Measurements from ENCODE around the gene THAP2. TPM values are rescaled to one million over a fixed set of nuclear protein-coding genes. Genes with fewer than 3 reads are reported as not detected.

Gene THAP2
- total and polyA plus RNA-seq, 10 donors: 3.1 to 8.8 (median 5.1) TPM

GRCh38 chr12:71642264-71642663 lies 21.8 kb upstream of the THAP2 start:
- DNase-seq: no peak
- Histone ChIP-seq H3K27ac (no peak overlapping the region), H3K9me3 (no peaks in the 10 kb centered on the region), H3K4me3 (no peak overlapping the region), H3K4me1 (peaks cover 0 to 42% (median 4%) of the 10 kb centered on the region in 6 donors), H3K36me3 (peaks cover 0 to 100% (median 75%) of the 10 kb centered on the region in 6 donors), H3K27me3 (replicated peaks in 1 of 7) (no peaks in the 10 kb centered on the region)
- WGBS, 5 donors: 85 to 92% (median 88%) methylated on average over 2 of the region's 2 CpGs
- intact Hi-C loops (cut with DNase I; ENCODE audit: low total_unique reads): no loop called here
- TF ChIP-seq POLR2AphosphoS5 (IDR thresholded peaks at IDR 0.05) (no peak), POLR2A (IDR thresholded peaks at IDR 0.05) (no peak), CTCF (IDR thresholded peaks at IDR 0.05 in 8 of 11, conservative IDR thresholded peaks at IDR 0.05 in 3 of 11) (no peak)

GRCh38 chr12:71645268-71645667 lies 18.8 kb upstream of the THAP2 start:
- H3K27me3 ChIP-seq (replicated peaks in 1 of 7): no peaks in the 10 kb centered on the region
- DNase-seq: no peak
- H3K27ac ChIP-seq: peak overlapping the region in 4 of 8 donors; percentile 20 to 65 (median 55)
- 42 to 68% (median 56%) methylated on average over 3 of the region's 3 CpGs for WGBS, 5 donors
- TF ChIP-seq POLR2AphosphoS5 (IDR thresholded peaks at IDR 0.05) (no peak), POLR2A (IDR thresholded peaks at IDR 0.05) (no peak), CTCF (IDR thresholded peaks at IDR 0.05 in 8 of 11, conservative IDR thresholded peaks at IDR 0.05 in 3 of 11) (no peak)
- H3K4me1 ChIP-seq: peaks cover 0 to 57% (median 18%) of the 10 kb centered on the region in 6 donors
- intact Hi-C loops (cut with DNase I; ENCODE audit: low total_unique reads): no loop called here
- H3K36me3 ChIP-seq: peaks cover 0 to 98% (median 64%) of the 10 kb centered on the region in 6 donors
- no peak overlapping the region for H3K4me3 ChIP-seq
- H3K9me3 ChIP-seq: no peaks in the 10 kb centered on the region

- no peak for DNase-seq
- Histone ChIP-seq H3K4me1 (peaks cover 0 to 69% (median 29%) of the 10 kb centered on the region in 6 donors), H3K27me3 (replicated peaks in 1 of 7) (no peaks in the 10 kb centered on the region), H3K27ac (peak overlapping the region in 2 of 8 donors; percentile 61 to 65), H3K4me3 (no peak overlapping the region), H3K36me3 (peaks cover 0 to 96% (median 54%) of the 10 kb centered on the region in 6 donors), H3K9me3 (no peaks in the 10 kb centered on the region)
- 95 to 99% (median 97%) methylated on average over 3 of the region's 3 CpGs for WGBS, 5 donors
- TF ChIP-seq POLR2AphosphoS5 (IDR thresholded peaks at IDR 0.05): no peak
- no peak for TF ChIP-seq POLR2A (IDR thresholded peaks at IDR 0.05)
- TF ChIP-seq CTCF (IDR thresholded peaks at IDR 0.05 in 8 of 11, conservative IDR thresholded peaks at IDR 0.05 in 3 of 11): no peak
- intact Hi-C loops (cut with DNase I; ENCODE audit: low total_unique reads): no loop called here
Observed at GRCh38 chr12:71646512-71646911, 17.6 kb upstream of the THAP2 start.

- intact Hi-C loops (cut with DNase I; ENCODE audit: low total_unique reads): no loop called here
- Histone ChIP-seq H3K4me1 (peaks cover 0 to 85% (median 35%) of the 10 kb centered on the region in 6 donors), H3K4me3 (no peak overlapping the region), H3K36me3 (peaks cover 0 to 96% (median 45%) of the 10 kb centered on the region in 6 donors), H3K27ac (no peak overlapping the region), H3K9me3 (peaks cover 0 to 9% (median 3%) of the 10 kb centered on the region in 8 donors), H3K27me3 (replicated peaks in 1 of 7) (no peaks in the 10 kb centered on the region)
- TF ChIP-seq POLR2AphosphoS5 (IDR thresholded peaks at IDR 0.05): no peak
- TF ChIP-seq CTCF (IDR thresholded peaks at IDR 0.05 in 8 of 11, conservative IDR thresholded peaks at IDR 0.05 in 3 of 11): no peak
- no peak for TF ChIP-seq POLR2A (IDR thresholded peaks at IDR 0.05)
- WGBS, 5 donors: 90 to 94% (median 92%) methylated on average over 4 of the region's 4 CpGs
- no peak for DNase-seq
Observed at GRCh38 chr12:71648537-71648936, 15.6 kb upstream of the THAP2 start.
